Measurements from ENCODE around the gene INSYN2A. TPM values are rescaled to one million over a fixed set of nuclear protein-coding genes. Genes with fewer than 3 reads are reported as not detected.

INSYN2A gene
- total RNA-seq, 1 donor from 2014 or later: 0.14 TPM

GRCh38 chr10:127216786-127217185 lies 20.4 kb upstream of the INSYN2A start:
- intact Hi-C loops (cut with DNase I): no loop called here
- Histone ChIP-seq H3K27me3 (no peaks in the 10 kb centered on the region), H3K4me1 (no peaks in the 10 kb centered on the region), H3K36me3 (no peaks in the 10 kb centered on the region), H3K4me3 (no peak overlapping the region), H3K27ac (no peak overlapping the region), H3K9me3 (no peaks in the 10 kb centered on the region)
- TF ChIP-seq, protein P1, sequence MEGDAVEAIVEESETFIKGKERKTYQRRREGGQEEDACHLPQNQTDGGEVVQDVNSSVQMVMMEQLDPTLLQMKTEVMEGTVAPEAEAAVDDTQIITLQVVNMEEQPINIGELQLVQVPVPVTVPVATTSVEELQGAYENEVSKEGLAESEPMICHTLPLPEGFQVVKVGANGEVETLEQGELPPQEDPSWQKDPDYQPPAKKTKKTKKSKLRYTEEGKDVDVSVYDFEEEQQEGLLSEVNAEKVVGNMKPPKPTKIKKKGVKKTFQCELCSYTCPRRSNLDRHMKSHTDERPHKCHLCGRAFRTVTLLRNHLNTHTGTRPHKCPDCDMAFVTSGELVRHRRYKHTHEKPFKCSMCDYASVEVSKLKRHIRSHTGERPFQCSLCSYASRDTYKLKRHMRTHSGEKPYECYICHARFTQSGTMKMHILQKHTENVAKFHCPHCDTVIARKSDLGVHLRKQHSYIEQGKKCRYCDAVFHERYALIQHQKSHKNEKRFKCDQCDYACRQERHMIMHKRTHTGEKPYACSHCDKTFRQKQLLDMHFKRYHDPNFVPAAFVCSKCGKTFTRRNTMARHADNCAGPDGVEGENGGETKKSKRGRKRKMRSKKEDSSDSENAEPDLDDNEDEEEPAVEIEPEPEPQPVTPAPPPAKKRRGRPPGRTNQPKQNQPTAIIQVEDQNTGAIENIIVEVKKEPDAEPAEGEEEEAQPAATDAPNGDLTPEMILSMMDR (IDR thresholded peaks at IDR 0.05): no peak
- DNase-seq: no peak
- no peak for ATAC-seq

GRCh38 chr10:127216274-127216673 lies 19.9 kb upstream of the INSYN2A start:
- no peaks in the 10 kb centered on the region for H3K36me3 ChIP-seq
- DNase-seq: no peak
- no peak overlapping the region for H3K4me3 ChIP-seq
- TF ChIP-seq, protein P1 (IDR thresholded peaks at IDR 0.05): no peak
- no peaks in the 10 kb centered on the region for H3K9me3 ChIP-seq
- no peaks in the 10 kb centered on the region for H3K27me3 ChIP-seq
- no peaks in the 10 kb centered on the region for H3K4me1 ChIP-seq
- no peak overlapping the region for H3K27ac ChIP-seq
- no peak for ATAC-seq
- intact Hi-C loops (cut with DNase I): no loop called here

- no peaks in the 10 kb centered on the region for H3K27me3 ChIP-seq
- TF ChIP-seq, protein P1 (IDR thresholded peaks at IDR 0.05): no peak
- H3K4me3 ChIP-seq: no peak overlapping the region
- no peaks in the 10 kb centered on the region for H3K36me3 ChIP-seq
- intact Hi-C loops (cut with DNase I): no loop called here
- ATAC-seq (no peak), DNase-seq (no peak)
- no peaks in the 10 kb centered on the region for H3K9me3 ChIP-seq
- H3K4me1 ChIP-seq: no peaks in the 10 kb centered on the region
- no peak overlapping the region for H3K27ac ChIP-seq
Measured at GRCh38 chr10:127215866-127216265, 19.5 kb upstream of the INSYN2A start.

DNA sequence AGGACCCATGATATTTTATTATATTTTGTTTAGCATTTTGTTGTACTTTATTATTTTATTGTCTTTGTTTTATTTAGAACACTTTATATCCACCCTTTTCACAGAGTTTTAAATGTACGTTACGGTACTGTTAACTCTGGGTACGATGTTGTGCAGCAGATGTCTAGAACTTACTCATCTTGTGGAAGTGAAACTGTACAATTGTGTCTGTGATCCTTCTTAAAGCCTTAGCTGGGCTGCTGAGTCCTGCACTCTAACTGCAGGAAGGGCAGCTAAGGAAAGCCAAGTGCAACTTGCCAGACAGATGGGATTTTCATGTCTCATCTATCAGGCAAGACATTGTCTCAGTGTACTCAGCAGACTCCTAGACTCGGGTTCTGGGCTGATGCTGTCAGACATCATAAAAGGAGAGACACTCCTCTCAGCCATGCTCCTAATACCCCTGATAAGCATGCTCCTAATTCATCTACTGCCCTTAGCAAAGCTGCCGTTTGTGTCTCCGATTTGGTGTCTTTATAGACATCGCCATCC lies 14.6 kb upstream of the INSYN2A start:
- ATAC-seq (no peak), DNase-seq (no peak)
- Histone ChIP-seq H3K36me3 (no peaks in the 10 kb centered on the region), H3K4me3 (no peak overlapping the region), H3K27me3 (no peaks in the 10 kb centered on the region), H3K4me1 (no peaks in the 10 kb centered on the region), H3K9me3 (no peaks in the 10 kb centered on the region), H3K27ac (no peak overlapping the region)
- intact Hi-C loops (cut with DNase I): no loop called here
- TF ChIP-seq, protein P1 (IDR thresholded peaks at IDR 0.05): no peak

GRCh38 chr10:127207081-127207480 lies 10.7 kb upstream of the INSYN2A start:
- H3K4me3 ChIP-seq: no peak overlapping the region
- ATAC-seq (no peak), DNase-seq (no peak)
- no peaks in the 10 kb centered on the region for H3K36me3 ChIP-seq
- intact Hi-C loops (cut with DNase I): no loop called here
- H3K27me3 ChIP-seq: no peaks in the 10 kb centered on the region
- no peaks in the 10 kb centered on the region for H3K4me1 ChIP-seq
- no peaks in the 10 kb centered on the region for H3K9me3 ChIP-seq
- no peak overlapping the region for H3K27ac ChIP-seq
- TF ChIP-seq, protein P1 (IDR thresholded peaks at IDR 0.05): no peak

DNA sequence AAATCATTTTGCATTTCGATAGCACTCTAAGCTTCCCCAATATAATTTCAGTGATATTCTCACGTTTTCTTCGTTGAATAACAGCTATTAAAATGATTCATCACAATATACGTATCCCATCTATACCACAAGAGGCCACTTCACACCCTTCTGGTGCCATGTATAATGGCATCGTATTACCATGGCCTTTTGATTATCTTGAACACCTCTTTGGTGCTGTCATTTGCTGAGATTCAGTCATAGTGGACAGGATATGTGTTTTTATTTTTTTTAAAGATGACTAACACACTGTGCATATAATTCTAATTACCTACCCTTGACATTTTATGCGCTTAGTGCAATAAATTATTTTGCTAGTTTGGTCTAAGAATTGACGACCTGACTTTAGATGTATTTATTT lies 6.7 kb upstream of the INSYN2A start:
- no peaks in the 10 kb centered on the region for H3K4me1 ChIP-seq
- TF ChIP-seq, protein P1 (IDR thresholded peaks at IDR 0.05): no peak
- no peak overlapping the region for H3K4me3 ChIP-seq
- H3K27me3 ChIP-seq: no peaks in the 10 kb centered on the region
- intact Hi-C loops (cut with DNase I): no loop called here
- no peak for ATAC-seq
- H3K36me3 ChIP-seq: no peaks in the 10 kb centered on the region
- H3K27ac ChIP-seq: no peak overlapping the region
- no peak for DNase-seq
- H3K9me3 ChIP-seq: no peaks in the 10 kb centered on the region
